ENCODE data around the gene ECD.

Gene ECD

DNA sequence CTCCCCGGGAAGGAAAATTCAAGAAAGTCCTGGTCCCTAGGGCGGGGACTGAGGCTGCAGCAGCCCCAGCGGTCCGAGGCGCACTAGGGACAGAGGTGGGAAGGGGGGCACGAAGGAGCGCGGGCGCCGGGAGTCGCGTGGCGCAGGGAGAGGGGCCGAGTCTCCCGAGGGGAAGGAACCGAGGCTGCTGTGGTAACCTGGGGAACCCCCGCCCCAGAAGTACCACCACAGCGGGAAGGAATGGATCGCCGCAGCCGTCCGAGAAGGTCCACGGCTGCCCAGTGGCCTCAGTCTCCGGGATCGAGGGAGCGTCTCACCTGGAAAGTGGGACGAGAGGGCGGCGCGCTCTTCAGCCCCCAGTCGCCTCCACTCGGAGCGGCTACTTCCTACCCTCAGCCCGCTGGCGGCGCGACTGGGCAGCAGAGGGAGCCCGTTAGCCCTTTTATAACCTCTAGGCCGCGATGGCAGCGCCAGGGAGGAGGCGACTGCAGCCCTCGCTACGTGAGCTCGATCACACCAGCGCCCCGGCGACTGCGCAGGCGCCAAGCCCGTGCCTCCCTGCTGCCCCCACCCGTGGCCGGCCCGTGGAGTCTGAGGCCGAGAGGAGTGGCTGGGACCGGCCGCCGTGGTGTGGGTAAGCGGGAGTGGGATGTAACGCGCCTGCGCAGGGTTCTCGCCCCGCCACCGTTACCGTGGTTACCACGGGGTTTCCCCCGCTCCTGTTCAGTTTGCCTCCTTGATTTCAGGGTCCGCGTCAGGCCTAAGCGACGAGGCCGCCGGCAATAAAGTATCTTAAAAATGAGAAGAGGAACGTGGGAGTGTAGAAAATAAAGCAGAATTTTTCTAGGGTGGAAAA is 71.1 kb downstream of the ECD start, which contains the start of gene P4HA1:
Gene P4HA1, minus strand, starts transcription at position 418 of the 856 bp plus-strand sequence. CDS start 21,983 bp downstream, outside the sequence.
- peak; percentile 89 to 99 (median 96) for DNase-seq

DNA sequence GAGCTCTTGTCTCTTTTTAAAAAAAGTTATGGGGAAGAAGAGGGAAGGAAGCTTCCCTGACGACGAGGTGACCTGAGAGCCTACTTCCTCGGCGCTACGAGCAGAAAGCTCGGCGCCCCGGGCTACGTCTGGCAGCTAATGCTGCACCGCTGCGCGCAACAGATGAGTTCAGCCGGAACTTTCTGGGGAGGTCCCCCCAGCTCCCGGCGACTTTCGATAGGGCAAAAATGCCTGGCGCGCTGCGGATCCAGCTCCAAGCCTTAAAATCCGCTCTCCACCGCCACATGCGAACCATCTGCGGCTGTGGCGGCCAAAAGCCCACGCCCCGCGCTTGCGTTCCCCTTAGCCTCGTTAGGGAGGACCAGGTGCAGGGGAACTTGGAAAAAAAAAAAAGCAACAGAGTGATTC is 71.8 kb downstream of the ECD start:
- peak; percentile 57 to 73 (median 64) for DNase-seq

DNA sequence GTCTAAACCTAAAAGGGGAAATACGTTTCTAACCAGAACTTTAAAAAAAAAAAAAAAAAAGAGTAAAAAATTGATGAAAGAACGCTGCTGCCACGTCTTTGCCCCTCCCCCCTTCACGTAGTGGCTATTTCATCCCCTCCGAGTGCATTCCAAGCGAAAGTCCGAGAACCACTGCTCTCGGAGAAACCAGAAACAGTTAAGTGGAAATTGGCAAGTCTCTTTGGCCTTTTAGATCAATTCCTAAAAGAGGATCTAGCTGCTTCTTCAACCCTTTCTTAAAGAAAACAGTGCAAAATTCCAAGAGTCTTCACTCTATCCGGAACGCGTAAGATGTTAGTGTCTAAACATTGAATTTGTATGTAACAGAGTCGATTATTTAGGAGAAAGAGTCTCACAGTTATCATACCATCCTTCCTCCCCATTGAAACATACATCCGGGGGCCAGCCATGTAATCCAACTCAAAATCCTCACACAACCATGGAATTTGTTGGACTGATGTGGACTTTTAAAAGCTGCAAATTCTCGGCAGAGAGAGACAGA is 72.3 kb downstream of the ECD start:
- DNase-seq, result peak in 5 of 6 experiments; percentile 10 to 50 (median 31)

DNA sequence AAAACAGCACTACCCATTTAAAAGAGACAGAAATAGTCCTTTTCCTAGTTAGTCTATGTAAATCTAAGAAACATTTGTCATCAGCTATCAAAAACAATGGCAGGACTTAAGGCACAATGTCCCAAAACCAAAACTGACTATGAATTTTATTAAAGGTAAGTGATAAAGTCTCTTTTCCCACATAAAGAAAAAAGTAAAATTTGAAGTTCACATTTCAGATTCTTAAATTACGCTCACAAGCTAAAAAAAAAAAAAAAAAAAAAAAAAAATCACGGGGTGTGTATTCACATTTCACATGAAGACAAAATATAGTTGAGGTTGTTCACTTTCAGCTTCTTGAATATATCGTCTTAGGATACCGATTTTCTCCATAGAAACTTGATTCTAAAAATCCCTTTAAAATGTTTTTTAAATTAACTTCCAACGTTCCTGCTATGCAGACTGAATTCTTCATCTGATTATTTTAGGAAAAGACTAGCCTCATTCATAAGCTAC is 72.8 kb downstream of the ECD start:
- DNase-seq, result no peak

DNA sequence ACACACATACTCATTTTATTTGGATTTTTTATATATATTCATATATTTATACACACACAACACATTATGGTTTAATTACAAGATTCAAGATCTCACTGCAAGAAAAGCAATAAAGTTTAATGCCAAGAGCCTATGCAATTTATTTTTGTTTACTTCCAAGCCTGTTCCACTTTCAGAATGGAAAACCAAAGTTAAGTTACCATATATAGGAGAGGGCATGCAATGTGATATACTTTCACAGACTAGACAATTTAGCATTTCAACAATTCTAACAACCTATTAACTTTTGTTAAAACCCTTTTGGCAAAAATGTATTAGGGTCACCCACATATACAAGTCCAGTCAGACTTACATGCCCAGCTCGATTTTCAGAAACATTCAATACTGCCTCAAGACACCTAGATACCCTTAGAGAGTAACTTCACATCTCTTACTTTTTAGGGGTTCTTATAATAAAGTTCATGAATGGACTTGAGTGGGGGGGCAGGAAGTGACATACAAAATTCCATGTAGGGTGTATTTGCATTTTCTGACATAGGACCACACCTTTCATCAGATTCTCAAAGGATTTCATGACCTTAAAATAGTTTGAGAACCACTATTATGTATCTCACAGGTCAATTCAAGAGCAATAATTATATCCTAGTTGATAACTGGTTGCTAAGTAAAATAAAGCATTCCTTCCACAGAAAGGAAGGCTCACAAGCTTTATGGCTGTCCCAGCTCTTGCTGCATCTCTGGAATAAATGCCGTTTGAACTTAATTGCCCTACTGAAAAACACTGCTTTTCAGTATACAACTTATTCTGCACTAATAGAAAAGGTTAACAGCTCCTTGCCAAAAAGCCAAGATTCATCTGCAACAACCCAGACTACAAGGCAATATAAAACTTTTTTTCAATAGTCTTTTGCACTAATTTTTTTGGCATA is 73.6 kb downstream of the ECD start:
- DNase-seq, result no peak

DNA sequence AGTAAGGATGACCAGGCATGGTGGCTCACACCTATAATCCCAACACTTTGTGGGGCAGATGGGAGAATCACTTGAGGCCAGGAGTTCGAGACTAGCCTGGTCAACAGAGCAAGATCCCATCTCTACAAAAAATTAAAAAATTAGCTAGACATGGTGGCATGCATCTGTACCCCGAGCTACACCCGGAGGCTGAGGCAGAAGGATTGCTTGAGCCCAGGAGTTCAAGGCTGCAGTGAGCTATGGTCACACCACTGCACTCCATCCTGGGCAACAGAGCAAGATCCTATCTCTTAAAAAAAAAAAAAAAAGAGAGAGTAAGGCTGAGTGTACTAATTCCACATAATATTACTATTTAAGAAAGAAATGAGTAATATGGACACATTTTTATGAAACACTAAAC is 75.0 kb downstream of the ECD start:
- DNase-seq, result no peak

DNA sequence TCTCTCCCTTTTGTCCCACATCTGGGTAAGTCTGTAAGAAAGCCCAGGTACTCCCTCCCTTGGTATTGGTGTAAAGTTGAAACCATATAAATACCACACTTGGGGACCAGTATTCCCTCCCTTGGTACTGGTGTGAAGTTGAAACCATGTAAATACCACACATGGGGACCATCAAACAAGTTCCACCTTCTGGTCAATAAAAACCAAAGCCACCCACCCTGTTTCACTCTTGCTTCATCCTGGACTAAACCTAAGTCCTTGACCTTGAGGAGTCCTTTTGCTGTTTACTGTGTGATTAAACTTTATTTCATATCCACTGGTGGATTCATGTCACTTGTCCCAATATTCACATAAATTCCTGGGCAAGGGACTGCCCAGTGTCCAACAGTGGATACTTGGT is 79.5 kb downstream of the ECD start:
- DNase-seq, result no peak

DNA sequence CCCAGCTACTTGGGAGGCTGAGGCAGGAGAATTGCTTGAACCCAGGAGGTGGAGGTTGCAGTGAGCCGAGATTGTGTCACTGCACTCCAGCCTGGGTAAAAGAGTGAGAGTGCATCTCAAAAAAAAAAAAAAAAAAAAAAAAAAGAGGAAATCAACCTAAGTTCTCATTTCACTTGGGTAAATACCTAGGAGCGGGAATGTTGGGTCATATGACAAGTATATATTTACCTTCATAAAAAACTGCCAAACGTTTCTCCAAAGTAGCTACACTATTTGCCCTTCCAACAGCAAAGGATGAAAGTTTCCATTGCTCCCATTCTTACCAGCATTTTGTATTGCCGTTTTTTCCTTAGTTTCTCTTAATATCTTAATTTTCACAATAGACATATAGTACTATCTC is 81.0 kb downstream of the ECD start:
- DNase-seq, result no peak

DNA sequence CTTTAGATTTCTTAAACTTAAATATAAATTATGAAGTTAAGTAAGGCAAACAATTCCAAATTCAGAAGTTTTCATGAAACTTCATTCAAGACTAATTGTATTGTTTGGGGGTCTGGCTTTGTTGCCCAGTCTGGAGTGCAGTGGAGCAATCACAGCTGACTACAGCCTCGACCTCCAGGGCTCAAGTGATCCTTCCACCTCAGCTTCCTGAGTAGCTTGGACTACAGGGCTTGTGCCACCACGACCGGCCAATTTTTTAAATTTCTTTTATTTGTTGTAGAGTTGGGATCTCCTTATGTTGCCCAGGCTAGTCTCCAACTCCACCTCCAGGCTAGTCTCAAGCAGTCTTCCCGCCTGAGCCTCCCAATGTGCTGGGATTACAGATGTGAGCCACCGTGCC is 83.6 kb downstream of the ECD start:
- DNase-seq, result no peak
